GM12878 (cell line): ENCODE data around the gene LRRC4. TPM values are rescaled to one million over a fixed set of nuclear protein-coding genes. Genes with fewer than 3 reads are reported as not detected.

Source experiments
- BMI1 ChIP-seq: fragments of 450-650 bp; IDR thresholded peaks from 2 replicates; pipeline ENCODE4 v1.6.1; 2016; ENCODE audit warnings: mild to moderate bottlenecking, moderate library complexity, borderline replicate concordance
- CHD4 ChIP-seq: fragments of 200-600 bp; sonication (generic); IDR thresholded peaks from 2 replicates; pipeline ENCODE4 v1.6.1; 2016; ENCODE audit warnings: mild to moderate bottlenecking
- HDGF ChIP-seq: fragments of 450-650 bp; IDR thresholded peaks from 2 replicates; pipeline ENCODE4 v1.6.1; 2016; ENCODE audit warnings: antibody characterized with exemption
- IKZF2 ChIP-seq, 2 experiments: fragments of 450-650 bp; IDR thresholded peaks; 2 replicates each; pipeline ENCODE4 v1.6.1; 2017; ENCODE audit warnings: mild to moderate bottlenecking in 2 of 2, moderate library complexity in 2 of 2
- NFXL1 ChIP-seq: fragments of 450-650 bp; IDR thresholded peaks from 2 replicates; pipeline ENCODE4 v1.6.1; 2017; ENCODE audit warnings: antibody characterized with exemption, mild to moderate bottlenecking, borderline replicate concordance
- ZNF384 ChIP-seq: IDR thresholded peaks from 2 replicates; pipeline ENCODE4 v1.6.1; 2012; ENCODE audit warnings: low read depth, mild to moderate bottlenecking, low read length, improper control_type of control experiment, borderline replicate concordance
- polyA plus RNA-seq, 11 experiments: library from polyadenylated mRNA; depleted of rRNA in 4 of 11; unstranded in 6 of 11; stranded (reverse) in 5 of 11; fragments of >200 nt; fragmentation: Nextera tagmentation in 4 of 11; fragmentation: Illumina TruSeq in 1 of 11; extraction: Ambion mirVana in 4 of 11; extraction: Trizol in 1 of 11; gene quantifications; 1 replicate in 1 of 11; 2 replicates in 10 of 11; pipeline versions ENCODE4 v1.2.1 to v1.2.3, GENCODE V29; 2011 to 2016; ENCODE audit warnings: inconsistent platforms in 2 of 11, missing spikeins in 2 of 11, low read depth in 1 of 11
- total RNA-seq, 4 experiments: library from RNA; depleted of rRNA in 3 of 4; stranded (reverse); fragments of >200 nt in 3 of 4; fragmentation: Illumina TruSeq in 1 of 4; extraction: Trizol in 1 of 4; gene quantifications; 2 replicates each; pipeline versions ENCODE4 v1.2.1 to v1.2.3, GENCODE V29; 2013 to 2021
- TF ChIP-seq, protein P1 (sequence below), 3 experiments: IDR thresholded peaks in 2 of 3; conservative IDR thresholded peaks in 1 of 3; 2 replicates each; pipeline ENCODE4 v1.5.1; 2011; ENCODE audit warnings: low read depth in 3 of 3, low read length in 3 of 3, mild to moderate bottlenecking in 3 of 3, control low read depth in 2 of 3, moderate library complexity in 2 of 3, inconsistent platforms in 1 of 3, mixed read lengths in 1 of 3; ENCODE audit not compliant: control insufficient read depth in 2 of 3, insufficient read depth in 1 of 3; ENCODE audit errors: extremely low read depth in 1 of 3
- TF ChIP-seq, protein P2 (sequence below): fragments of 450-650 bp; formaldehyde crosslinking; IDR thresholded peaks from 2 replicates; pipeline ENCODE4 v1.5.0; 2022; ENCODE audit warnings: mild to moderate bottlenecking, missing genetic modification characterization

Gene LRRC4
- total and polyA plus RNA-seq, 10 of the 15 experiments (the other 5 are each of a cell fraction or from before 2014, with no cell fraction given), result 0.06 to 0.85 (median 0.12) TPM; not detected in 4

DNA sequence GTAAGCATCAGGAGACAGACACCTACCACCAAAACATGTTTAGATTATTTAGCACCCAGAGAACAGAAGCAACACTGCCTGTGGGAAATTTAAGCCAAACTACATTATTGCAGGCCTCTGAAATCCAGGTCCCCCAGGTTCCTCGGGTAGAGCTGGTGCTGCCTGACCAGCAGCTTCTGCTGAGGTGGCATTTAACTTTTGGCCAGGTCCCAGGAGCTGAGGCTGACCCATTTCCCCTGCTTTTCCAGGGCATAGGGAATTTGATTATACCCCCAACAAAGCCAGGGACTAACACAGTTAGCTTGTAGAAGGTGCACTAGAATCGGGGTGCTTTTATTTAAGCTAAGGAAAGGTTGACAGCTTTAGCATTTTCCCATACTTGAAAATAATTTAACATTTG lies 4.7 kb downstream of the LRRC4 start (continued):
- TF ChIP-seq NFXL1, result no peak
- no peak for TF ChIP-seq CHD4
- TF ChIP-seq ZNF384, result no peak
- TF ChIP-seq, protein P1, sequence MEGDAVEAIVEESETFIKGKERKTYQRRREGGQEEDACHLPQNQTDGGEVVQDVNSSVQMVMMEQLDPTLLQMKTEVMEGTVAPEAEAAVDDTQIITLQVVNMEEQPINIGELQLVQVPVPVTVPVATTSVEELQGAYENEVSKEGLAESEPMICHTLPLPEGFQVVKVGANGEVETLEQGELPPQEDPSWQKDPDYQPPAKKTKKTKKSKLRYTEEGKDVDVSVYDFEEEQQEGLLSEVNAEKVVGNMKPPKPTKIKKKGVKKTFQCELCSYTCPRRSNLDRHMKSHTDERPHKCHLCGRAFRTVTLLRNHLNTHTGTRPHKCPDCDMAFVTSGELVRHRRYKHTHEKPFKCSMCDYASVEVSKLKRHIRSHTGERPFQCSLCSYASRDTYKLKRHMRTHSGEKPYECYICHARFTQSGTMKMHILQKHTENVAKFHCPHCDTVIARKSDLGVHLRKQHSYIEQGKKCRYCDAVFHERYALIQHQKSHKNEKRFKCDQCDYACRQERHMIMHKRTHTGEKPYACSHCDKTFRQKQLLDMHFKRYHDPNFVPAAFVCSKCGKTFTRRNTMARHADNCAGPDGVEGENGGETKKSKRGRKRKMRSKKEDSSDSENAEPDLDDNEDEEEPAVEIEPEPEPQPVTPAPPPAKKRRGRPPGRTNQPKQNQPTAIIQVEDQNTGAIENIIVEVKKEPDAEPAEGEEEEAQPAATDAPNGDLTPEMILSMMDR (IDR thresholded peaks at IDR 0.05 in 2 of 3, conservative IDR thresholded peaks at IDR 0.05 in 1 of 3; ENCODE audit: control insufficient read depth in 2 of 3, extremely low read depth in 1 of 3, insufficient read depth in 1 of 3, low read depth in 3 of 3, low read length in 3 of 3), result no peak
- no peak for TF ChIP-seq BMI1
- TF ChIP-seq, protein P2, sequence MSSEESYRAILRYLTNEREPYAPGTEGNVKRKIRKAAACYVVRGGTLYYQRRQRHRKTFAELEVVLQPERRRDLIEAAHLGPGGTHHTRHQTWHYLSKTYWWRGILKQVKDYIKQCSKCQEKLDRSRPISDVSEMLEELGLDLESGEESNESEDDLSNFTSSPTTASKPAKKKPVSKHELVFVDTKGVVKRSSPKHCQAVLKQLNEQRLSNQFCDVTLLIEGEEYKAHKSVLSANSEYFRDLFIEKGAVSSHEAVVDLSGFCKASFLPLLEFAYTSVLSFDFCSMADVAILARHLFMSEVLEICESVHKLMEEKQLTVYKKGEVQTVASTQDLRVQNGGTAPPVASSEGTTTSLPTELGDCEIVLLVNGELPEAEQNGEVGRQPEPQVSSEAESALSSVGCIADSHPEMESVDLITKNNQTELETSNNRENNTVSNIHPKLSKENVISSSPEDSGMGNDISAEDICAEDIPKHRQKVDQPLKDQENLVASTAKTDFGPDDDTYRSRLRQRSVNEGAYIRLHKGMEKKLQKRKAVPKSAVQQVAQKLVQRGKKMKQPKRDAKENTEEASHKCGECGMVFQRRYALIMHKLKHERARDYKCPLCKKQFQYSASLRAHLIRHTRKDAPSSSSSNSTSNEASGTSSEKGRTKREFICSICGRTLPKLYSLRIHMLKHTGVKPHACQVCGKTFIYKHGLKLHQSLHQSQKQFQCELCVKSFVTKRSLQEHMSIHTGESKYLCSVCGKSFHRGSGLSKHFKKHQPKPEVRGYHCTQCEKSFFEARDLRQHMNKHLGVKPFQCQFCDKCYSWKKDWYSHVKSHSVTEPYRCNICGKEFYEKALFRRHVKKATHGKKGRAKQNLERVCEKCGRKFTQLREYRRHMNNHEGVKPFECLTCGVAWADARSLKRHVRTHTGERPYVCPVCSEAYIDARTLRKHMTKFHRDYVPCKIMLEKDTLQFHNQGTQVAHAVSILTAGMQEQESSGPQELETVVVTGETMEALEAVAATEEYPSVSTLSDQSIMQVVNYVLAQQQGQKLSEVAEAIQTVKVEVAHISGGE (CRISPR knock-in tag), result no peak
- no peak for TF ChIP-seq HDGF
- TF ChIP-seq IKZF2 (IDR thresholded peaks at IDR 0.05), result no peak
